HL-60 (cell line): ENCODE data around the gene KNOP1.

ENCODE experiments used
- GABPA ChIP-seq: IDR thresholded peaks from 2 replicates; pipeline ENCODE4 v1.6.1; 2012; ENCODE audit warnings: low read depth
- POLR2AphosphoS5 ChIP-seq: IDR thresholded peaks from 2 replicates; pipeline ENCODE4 v1.6.1; 2012; ENCODE audit warnings: low read depth
- SPI1 ChIP-seq: IDR thresholded peaks from 2 replicates; pipeline ENCODE4 v1.6.1; 2012; ENCODE audit warnings: low read depth, mild to moderate bottlenecking, borderline replicate concordance
- TF ChIP-seq, protein P1 (sequence below): IDR thresholded peaks from one replicate; pipeline ENCODE4 v1.5.1; 2011; ENCODE audit warnings: low read length, control low read depth, inconsistent platforms; ENCODE audit not compliant: insufficient read depth
- TF ChIP-seq, protein P2 (sequence below): IDR thresholded peaks from 2 replicates; pipeline ENCODE4 v1.6.1; 2012; ENCODE audit warnings: low read depth; ENCODE audit not compliant: insufficient replicate concordance

DNA sequence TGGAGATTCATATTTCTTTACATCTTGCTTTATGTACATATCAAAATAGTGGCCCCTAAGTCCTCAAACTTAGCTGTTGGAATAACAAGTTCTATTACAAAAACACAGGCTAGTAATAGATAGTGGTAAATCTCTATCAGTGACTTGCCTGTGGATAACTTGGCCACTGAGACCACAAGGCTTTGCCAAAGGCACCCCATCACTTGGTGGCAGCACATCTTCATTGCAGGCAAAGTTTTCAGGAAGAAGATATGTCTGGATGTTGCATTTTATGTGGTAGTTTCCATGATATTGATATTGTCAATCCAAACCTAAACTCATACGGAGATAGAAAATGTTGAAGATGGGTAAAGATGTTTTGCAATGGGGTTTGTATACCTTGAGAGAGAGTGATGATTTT is 58.5 kb downstream of the KNOP1 start:
- TF ChIP-seq, protein P1, sequence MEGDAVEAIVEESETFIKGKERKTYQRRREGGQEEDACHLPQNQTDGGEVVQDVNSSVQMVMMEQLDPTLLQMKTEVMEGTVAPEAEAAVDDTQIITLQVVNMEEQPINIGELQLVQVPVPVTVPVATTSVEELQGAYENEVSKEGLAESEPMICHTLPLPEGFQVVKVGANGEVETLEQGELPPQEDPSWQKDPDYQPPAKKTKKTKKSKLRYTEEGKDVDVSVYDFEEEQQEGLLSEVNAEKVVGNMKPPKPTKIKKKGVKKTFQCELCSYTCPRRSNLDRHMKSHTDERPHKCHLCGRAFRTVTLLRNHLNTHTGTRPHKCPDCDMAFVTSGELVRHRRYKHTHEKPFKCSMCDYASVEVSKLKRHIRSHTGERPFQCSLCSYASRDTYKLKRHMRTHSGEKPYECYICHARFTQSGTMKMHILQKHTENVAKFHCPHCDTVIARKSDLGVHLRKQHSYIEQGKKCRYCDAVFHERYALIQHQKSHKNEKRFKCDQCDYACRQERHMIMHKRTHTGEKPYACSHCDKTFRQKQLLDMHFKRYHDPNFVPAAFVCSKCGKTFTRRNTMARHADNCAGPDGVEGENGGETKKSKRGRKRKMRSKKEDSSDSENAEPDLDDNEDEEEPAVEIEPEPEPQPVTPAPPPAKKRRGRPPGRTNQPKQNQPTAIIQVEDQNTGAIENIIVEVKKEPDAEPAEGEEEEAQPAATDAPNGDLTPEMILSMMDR, result no peak
- TF ChIP-seq POLR2AphosphoS5, result no peak
- TF ChIP-seq, protein P2, sequence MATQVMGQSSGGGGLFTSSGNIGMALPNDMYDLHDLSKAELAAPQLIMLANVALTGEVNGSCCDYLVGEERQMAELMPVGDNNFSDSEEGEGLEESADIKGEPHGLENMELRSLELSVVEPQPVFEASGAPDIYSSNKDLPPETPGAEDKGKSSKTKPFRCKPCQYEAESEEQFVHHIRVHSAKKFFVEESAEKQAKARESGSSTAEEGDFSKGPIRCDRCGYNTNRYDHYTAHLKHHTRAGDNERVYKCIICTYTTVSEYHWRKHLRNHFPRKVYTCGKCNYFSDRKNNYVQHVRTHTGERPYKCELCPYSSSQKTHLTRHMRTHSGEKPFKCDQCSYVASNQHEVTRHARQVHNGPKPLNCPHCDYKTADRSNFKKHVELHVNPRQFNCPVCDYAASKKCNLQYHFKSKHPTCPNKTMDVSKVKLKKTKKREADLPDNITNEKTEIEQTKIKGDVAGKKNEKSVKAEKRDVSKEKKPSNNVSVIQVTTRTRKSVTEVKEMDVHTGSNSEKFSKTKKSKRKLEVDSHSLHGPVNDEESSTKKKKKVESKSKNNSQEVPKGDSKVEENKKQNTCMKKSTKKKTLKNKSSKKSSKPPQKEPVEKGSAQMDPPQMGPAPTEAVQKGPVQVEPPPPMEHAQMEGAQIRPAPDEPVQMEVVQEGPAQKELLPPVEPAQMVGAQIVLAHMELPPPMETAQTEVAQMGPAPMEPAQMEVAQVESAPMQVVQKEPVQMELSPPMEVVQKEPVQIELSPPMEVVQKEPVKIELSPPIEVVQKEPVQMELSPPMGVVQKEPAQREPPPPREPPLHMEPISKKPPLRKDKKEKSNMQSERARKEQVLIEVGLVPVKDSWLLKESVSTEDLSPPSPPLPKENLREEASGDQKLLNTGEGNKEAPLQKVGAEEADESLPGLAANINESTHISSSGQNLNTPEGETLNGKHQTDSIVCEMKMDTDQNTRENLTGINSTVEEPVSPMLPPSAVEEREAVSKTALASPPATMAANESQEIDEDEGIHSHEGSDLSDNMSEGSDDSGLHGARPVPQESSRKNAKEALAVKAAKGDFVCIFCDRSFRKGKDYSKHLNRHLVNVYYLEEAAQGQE, result no peak
- no peak for TF ChIP-seq GABPA
- no peak for TF ChIP-seq SPI1
